HCEC 1CT (cell line): ENCODE measurements around the gene KIF16B.
"Not testable (repeated sequence)": the region's sequence is repeated elsewhere in the genome, so short reads cannot be mapped to it uniquely, and the experiment has no call there.

Experiments
- DNase-seq: peaks from one replicate; pipeline ENCODE4 v3.0.0-alpha.2; 2017

The KIF16B gene

GRCh38 chr20:16553684-16554083 lies 19.6 kb downstream of the KIF16B start:
- DNase-seq: no peak

- DNase-seq: no peak
Measured at GRCh38 chr20:16553101-16553500, 20.1 kb downstream of the KIF16B start.

- no peak for DNase-seq
Measured at GRCh38 chr20:16552015-16552414, 21.2 kb downstream of the KIF16B start.

GRCh38 chr20:16551607-16552006 lies 21.6 kb downstream of the KIF16B start:
- no peak for DNase-seq

- DNase-seq: no peak
Measured at GRCh38 chr20:16548068-16548672, 25.1 kb downstream of the KIF16B start.

- no peak for DNase-seq
Measured at GRCh38 chr20:16544949-16545348, 28.3 kb downstream of the KIF16B start.

GRCh38 chr20:16542477-16542876 lies 30.8 kb downstream of the KIF16B start:
- no peak for DNase-seq

GRCh38 chr20:16541878-16542277 lies 31.4 kb downstream of the KIF16B start:
- no peak for DNase-seq

- no peak for DNase-seq
Measured at GRCh38 chr20:16541226-16541625, 32.0 kb downstream of the KIF16B start.

GRCh38 chr20:16539280-16540021 lies 33.8 kb downstream of the KIF16B start:
- DNase-seq: no peak

- DNase-seq: no peak
Measured at GRCh38 chr20:16538779-16539178, 34.5 kb downstream of the KIF16B start.

GRCh38 chr20:16537918-16538317 lies 35.3 kb downstream of the KIF16B start:
- DNase-seq: no peak

GRCh38 chr20:16537025-16537665 lies 36.1 kb downstream of the KIF16B start:
- DNase-seq: no peak

GRCh38 chr20:16535277-16535676 lies 38.0 kb downstream of the KIF16B start:
- DNase-seq: no peak

- DNase-seq: no peak
Measured at GRCh38 chr20:16533502-16533901, 39.7 kb downstream of the KIF16B start.

GRCh38 chr20:16531485-16531884 lies 41.8 kb downstream of the KIF16B start:
- DNase-seq: no peak

- peak; percentile 15 for DNase-seq
Measured at GRCh38 chr20:16530201-16530681, 43.0 kb downstream of the KIF16B start.

- peak; percentile 96 for DNase-seq
Measured at GRCh38 chr20:16528078-16528477, 45.2 kb downstream of the KIF16B start.

GRCh38 chr20:16527438-16527837 lies 45.8 kb downstream of the KIF16B start:
- DNase-seq: no peak

GRCh38 chr20:16526433-16527380 lies 46.5 kb downstream of the KIF16B start:
- no peak for DNase-seq

- DNase-seq: not testable (repeated sequence)
Measured at GRCh38 chr20:16522651-16523050, 50.6 kb downstream of the KIF16B start.

GRCh38 chr20:16520154-16520553 lies 53.1 kb downstream of the KIF16B start:
- DNase-seq: no peak

- not testable (repeated sequence) for DNase-seq
Measured at GRCh38 chr20:16519673-16520072, 53.6 kb downstream of the KIF16B start.
